Ascending aorta (tissue), 2 donors: ENCODE results near the gene TCEAL4. TPM values are rescaled to one million over a fixed set of nuclear protein-coding genes. Genes with fewer than 3 reads are reported as not detected.

Source experiments
- DNase-seq, 2 donors: peaks; one replicate each; pipeline ENCODE4 v3.0.0-alpha.2; 2019; ENCODE audit warnings: low spot score in 2 of 2
- H3K27ac ChIP-seq, 2 donors: fragments of 200-600 bp; sonication (generic); one replicate each; pipeline ENCODE4 v1.5.1; 2016 to 2017; ENCODE audit warnings: mild to moderate bottlenecking in 1 of 2
- H3K27me3 ChIP-seq: fragments of 200-600 bp; sonication (generic); one replicate; pipeline ENCODE4 v1.5.1; 2017
- H3K36me3 ChIP-seq, 2 donors: fragments of 200-600 bp; sonication (generic); one replicate each; pipeline ENCODE4 v1.5.1; 2016
- H3K4me1 ChIP-seq, 2 donors: fragments of 200-600 bp; sonication (generic); one replicate each; pipeline ENCODE4 v1.5.1; 2016 to 2017; ENCODE audit warnings: mild to moderate bottlenecking in 1 of 2
- H3K4me3 ChIP-seq, 2 donors: fragments of 200-600 bp; sonication (generic); one replicate each; pipeline ENCODE4 v1.5.1; 2016 to 2017; ENCODE audit warnings: mild to moderate bottlenecking in 1 of 2
- H3K9me3 ChIP-seq, 2 donors: fragments of 200-600 bp; sonication (generic); one replicate each; pipeline ENCODE4 v1.5.1; 2016
- intact Hi-C: fragments of 100-400 bp; cut with DNase I; formaldehyde crosslinking; loops from one replicate; pipeline ENCODE4 v1.15.1; 2023
- total RNA-seq: library from RNA; depleted of rRNA; stranded (reverse); fragments of >200 nt; gene quantifications from one replicate; pipeline ENCODE4 v1.1.0, GENCODE V29; 2016
- TF ChIP-seq, protein P1 (sequence below), 3 experiments: fragments of 200-600 bp in 2 of 3; fragments of 450-650 bp in 1 of 3; sonication (generic) in 2 of 3; IDR thresholded peaks; one replicate each; pipeline ENCODE4 v1.5.1; 2016 to 2019; ENCODE audit warnings: antibody characterized with exemption in 3 of 3, mild to moderate bottlenecking in 1 of 3, moderate library complexity in 1 of 3

The TCEAL4 gene
- total RNA-seq, 1 donor from 2014 or later: 91.7 TPM

DNA sequence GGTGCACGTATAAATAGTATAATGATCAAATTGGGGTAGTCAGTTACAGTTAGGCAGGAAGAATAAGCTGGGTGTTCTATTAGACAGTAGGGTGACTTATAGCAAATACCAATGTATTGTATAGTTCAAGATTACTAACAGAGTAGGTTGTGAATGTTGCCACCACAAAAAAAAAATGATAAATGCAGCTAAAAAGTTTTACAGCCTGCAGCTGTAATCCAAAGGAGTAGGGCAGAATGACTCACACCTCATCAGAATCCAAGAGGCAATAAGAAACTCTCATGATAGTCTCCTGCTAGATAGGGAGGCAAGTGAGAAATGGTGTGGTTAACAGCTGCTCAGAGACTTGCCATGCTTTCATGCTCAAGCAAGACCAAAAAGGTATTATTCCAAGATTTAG is 19.6 kb upstream of the TCEAL4 start:
- intact Hi-C loops: no loop called here
- H3K4me1 ChIP-seq: no peaks in the 10 kb centered on the region

GRCh38 chrX:103571121-103571520 is 14.2 kb upstream of the TCEAL4 start:
- Histone ChIP-seq H3K27ac (no peak overlapping the region), H3K4me1 (no peaks in the 10 kb centered on the region), H3K4me3 (no peak overlapping the region), H3K27me3 (no peaks in the 10 kb centered on the region), H3K36me3 (no peaks in the 10 kb centered on the region), H3K9me3 (no peaks in the 10 kb centered on the region)
- TF ChIP-seq, protein P1, sequence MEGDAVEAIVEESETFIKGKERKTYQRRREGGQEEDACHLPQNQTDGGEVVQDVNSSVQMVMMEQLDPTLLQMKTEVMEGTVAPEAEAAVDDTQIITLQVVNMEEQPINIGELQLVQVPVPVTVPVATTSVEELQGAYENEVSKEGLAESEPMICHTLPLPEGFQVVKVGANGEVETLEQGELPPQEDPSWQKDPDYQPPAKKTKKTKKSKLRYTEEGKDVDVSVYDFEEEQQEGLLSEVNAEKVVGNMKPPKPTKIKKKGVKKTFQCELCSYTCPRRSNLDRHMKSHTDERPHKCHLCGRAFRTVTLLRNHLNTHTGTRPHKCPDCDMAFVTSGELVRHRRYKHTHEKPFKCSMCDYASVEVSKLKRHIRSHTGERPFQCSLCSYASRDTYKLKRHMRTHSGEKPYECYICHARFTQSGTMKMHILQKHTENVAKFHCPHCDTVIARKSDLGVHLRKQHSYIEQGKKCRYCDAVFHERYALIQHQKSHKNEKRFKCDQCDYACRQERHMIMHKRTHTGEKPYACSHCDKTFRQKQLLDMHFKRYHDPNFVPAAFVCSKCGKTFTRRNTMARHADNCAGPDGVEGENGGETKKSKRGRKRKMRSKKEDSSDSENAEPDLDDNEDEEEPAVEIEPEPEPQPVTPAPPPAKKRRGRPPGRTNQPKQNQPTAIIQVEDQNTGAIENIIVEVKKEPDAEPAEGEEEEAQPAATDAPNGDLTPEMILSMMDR (IDR thresholded peaks at IDR 0.05): no peak
- intact Hi-C loops: no loop called here
- DNase-seq: no peak

More for the DNA sequence above, 19.6 kb upstream of the TCEAL4 start:
- no peak overlapping the region for H3K4me3 ChIP-seq
- no peaks in the 10 kb centered on the region for H3K27me3 ChIP-seq
- H3K27ac ChIP-seq: no peak overlapping the region
- no peak for DNase-seq
- TF ChIP-seq, protein P1 (IDR thresholded peaks at IDR 0.05): no peak
- no peaks in the 10 kb centered on the region for H3K9me3 ChIP-seq
- H3K36me3 ChIP-seq: no peaks in the 10 kb centered on the region

- H3K27ac ChIP-seq: no peak overlapping the region
Measured at GRCh38 chrX:103571726-103572125, 13.6 kb upstream of the TCEAL4 start.

GRCh38 chrX:103573202-103573601 is 12.1 kb upstream of the TCEAL4 start:
- no peak overlapping the region for H3K27ac ChIP-seq
- no peaks in the 10 kb centered on the region for H3K9me3 ChIP-seq
- TF ChIP-seq, protein P1 (IDR thresholded peaks at IDR 0.05): no peak
- DNase-seq: no peak
- no peak overlapping the region for H3K4me3 ChIP-seq
- no peaks in the 10 kb centered on the region for H3K4me1 ChIP-seq
- no peaks in the 10 kb centered on the region for H3K27me3 ChIP-seq
- H3K36me3 ChIP-seq: no peaks in the 10 kb centered on the region
- intact Hi-C loops: no loop called here

More at GRCh38 chrX:103571726-103572125, 13.6 kb upstream of the TCEAL4 start:
- Histone ChIP-seq H3K36me3 (no peaks in the 10 kb centered on the region), H3K4me3 (no peak overlapping the region), H3K9me3 (no peaks in the 10 kb centered on the region), H3K4me1 (no peaks in the 10 kb centered on the region), H3K27me3 (no peaks in the 10 kb centered on the region)
- TF ChIP-seq, protein P1 (IDR thresholded peaks at IDR 0.05): no peak
- intact Hi-C loops: no loop called here
- no peak for DNase-seq

- TF ChIP-seq, protein P1 (IDR thresholded peaks at IDR 0.05): no peak
- Histone ChIP-seq H3K27ac (peak overlapping the region in 1 of 2 donors; percentile 86), H3K4me1 (no peaks in the 10 kb centered on the region), H3K4me3 (peak overlapping the region; percentile 74 to 83), H3K9me3 (no peaks in the 10 kb centered on the region), H3K27me3 (no peaks in the 10 kb centered on the region), H3K36me3 (peaks cover 0 to 4% of the 10 kb centered on the region in 2 donors)
- intact Hi-C loops: no loop called here
- DNase-seq: no peak
Measured at GRCh38 chrX:103584596-103584995, 719 bp upstream of the TCEAL4 start.

DNA sequence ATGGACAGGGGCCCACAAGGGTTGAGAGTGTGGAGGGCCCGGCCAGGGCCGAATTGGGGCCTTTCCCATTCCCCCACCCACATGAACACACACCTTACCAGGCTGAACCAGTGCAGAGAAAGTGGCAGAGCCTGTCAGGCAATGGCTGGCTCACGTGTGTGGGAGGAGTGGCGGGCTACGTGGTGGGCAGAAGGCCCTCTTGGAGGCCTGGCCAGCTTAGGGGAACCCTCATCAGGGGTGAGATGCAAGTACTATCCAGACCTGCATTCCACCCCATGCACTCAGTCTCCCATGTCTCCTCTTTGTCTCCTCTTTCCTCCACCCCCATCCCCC is 965 bp downstream of the TCEAL4 start:
- Histone ChIP-seq H3K4me1 (no peaks in the 10 kb centered on the region), H3K27me3 (no peaks in the 10 kb centered on the region), H3K27ac (peak overlapping the region; percentile 84 to 86), H3K9me3 (no peaks in the 10 kb centered on the region), H3K36me3 (peaks cover 0 to 4% of the 10 kb centered on the region in 2 donors), H3K4me3 (peak overlapping the region; percentile 74 to 83)
- TF ChIP-seq, protein P1 (IDR thresholded peaks at IDR 0.05): no peak
- no peak for DNase-seq
- intact Hi-C loops: loop anchor here (5.0 kb wide), 1 partner anchor 49 kb away; no protein-coding TSS in a partner anchor
